HG03108 (cell line): ENCODE measurements around the gene SAA2.
"Not testable (repeated sequence)": the region's sequence is repeated elsewhere in the genome, so short reads cannot be mapped to it uniquely, and the experiment has no call there.

ENCODE experiments used
- ATAC-seq: cut with Tn5 transposase; IDR thresholded peaks from one replicate; pipeline ENCODE4 v1.9.1; 2021; ENCODE audit warnings: moderate library complexity; ENCODE audit not compliant: unreplicated experiment

SAA2 gene

GRCh38 chr11:18253233-18253632 lies 4.8 kb upstream of the SAA2 start:
- no peak for ATAC-seq

- not testable (repeated sequence) for ATAC-seq
Measured at GRCh38 chr11:18247191-18247581, 1.3 kb downstream of the SAA2 start.

GRCh38 chr11:18246379-18247190 lies 1.9 kb downstream of the SAA2 start:
- peak; percentile 80 for ATAC-seq

GRCh38 chr11:18245396-18245795 lies 3.1 kb downstream of the SAA2 start:
- ATAC-seq: no peak

GRCh38 chr11:18243783-18244362 lies 4.6 kb downstream of the SAA2 start:
- no peak for ATAC-seq

GRCh38 chr11:18239655-18240054 lies 8.8 kb downstream of the SAA2 start:
- ATAC-seq: no peak

GRCh38 chr11:18236664-18237356 lies 11.7 kb downstream of the SAA2 start, which contains the start of gene SAA4:
TSS of gene SAA4 (minus strand) at chr11:18236802. CDS start at chr11:18235926, 876 bp downstream.
- ATAC-seq: no peak

- ATAC-seq: no peak
Measured at GRCh38 chr11:18235394-18236334, 12.8 kb downstream of the SAA2 start.

- no peak for ATAC-seq
Measured at GRCh38 chr11:18233912-18234311, 14.6 kb downstream of the SAA2 start.

GRCh38 chr11:18230859-18231258 lies 17.6 kb downstream of the SAA2 start:
- no peak for ATAC-seq

- ATAC-seq: peak; percentile 89
Measured at GRCh38 chr11:18229501-18229900, 19.0 kb downstream of the SAA2 start.

- ATAC-seq: peak; percentile 32
Measured at GRCh38 chr11:18225913-18226312, 22.6 kb downstream of the SAA2 start.

GRCh38 chr11:18223591-18224387 lies 24.7 kb downstream of the SAA2 start:
- ATAC-seq: no peak

- no peak for ATAC-seq
Measured at GRCh38 chr11:18222814-18223421, 25.6 kb downstream of the SAA2 start.

GRCh38 chr11:18221274-18221876 lies 27.1 kb downstream of the SAA2 start:
- no peak for ATAC-seq

- no peak for ATAC-seq
Measured at GRCh38 chr11:18209058-18209457, 39.4 kb downstream of the SAA2 start.

- no peak for ATAC-seq
Measured at GRCh38 chr11:18204771-18205170, 43.7 kb downstream of the SAA2 start.

- no peak for ATAC-seq
Measured at GRCh38 chr11:18204220-18204619, 44.2 kb downstream of the SAA2 start.

GRCh38 chr11:18203723-18204122 lies 44.7 kb downstream of the SAA2 start:
- no peak for ATAC-seq
